ENCODE data around the gene CD72.
A peak's percentile ranks its signal among the peaks of the same experiment; 100 is the strongest.

Gene CD72, protein sequence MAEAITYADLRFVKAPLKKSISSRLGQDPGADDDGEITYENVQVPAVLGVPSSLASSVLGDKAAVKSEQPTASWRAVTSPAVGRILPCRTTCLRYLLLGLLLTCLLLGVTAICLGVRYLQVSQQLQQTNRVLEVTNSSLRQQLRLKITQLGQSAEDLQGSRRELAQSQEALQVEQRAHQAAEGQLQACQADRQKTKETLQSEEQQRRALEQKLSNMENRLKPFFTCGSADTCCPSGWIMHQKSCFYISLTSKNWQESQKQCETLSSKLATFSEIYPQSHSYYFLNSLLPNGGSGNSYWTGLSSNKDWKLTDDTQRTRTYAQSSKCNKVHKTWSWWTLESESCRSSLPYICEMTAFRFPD

DNA sequence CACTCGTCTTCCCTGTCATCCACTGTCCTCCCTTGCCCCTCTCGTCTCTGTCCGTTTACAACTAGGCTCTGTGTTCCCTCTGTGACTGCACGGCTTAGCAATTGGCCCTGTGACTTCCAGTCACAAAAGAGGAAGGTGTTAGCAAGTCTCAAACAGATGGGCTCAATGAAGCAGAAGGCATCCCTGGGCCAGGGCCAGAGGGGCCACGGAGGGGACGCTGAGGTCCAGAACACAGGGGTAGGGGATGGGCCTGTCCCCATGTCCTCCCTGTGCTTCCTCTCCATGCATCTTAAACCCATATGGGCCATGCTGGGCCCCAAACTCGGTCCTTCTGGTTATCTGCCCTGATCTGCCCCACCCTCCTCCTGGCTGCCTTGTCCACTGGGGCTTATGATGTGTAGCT lies at the start of gene CD72:
Gene CD72 (minus strand): TSS at position 89 of the 403 bp plus-strand sequence. CDS start 110 bp downstream, outside the sequence.
- TF ChIP-seq, protein P1, sequence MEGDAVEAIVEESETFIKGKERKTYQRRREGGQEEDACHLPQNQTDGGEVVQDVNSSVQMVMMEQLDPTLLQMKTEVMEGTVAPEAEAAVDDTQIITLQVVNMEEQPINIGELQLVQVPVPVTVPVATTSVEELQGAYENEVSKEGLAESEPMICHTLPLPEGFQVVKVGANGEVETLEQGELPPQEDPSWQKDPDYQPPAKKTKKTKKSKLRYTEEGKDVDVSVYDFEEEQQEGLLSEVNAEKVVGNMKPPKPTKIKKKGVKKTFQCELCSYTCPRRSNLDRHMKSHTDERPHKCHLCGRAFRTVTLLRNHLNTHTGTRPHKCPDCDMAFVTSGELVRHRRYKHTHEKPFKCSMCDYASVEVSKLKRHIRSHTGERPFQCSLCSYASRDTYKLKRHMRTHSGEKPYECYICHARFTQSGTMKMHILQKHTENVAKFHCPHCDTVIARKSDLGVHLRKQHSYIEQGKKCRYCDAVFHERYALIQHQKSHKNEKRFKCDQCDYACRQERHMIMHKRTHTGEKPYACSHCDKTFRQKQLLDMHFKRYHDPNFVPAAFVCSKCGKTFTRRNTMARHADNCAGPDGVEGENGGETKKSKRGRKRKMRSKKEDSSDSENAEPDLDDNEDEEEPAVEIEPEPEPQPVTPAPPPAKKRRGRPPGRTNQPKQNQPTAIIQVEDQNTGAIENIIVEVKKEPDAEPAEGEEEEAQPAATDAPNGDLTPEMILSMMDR (IDR thresholded peaks at IDR 0.05; ENCODE audit: low read depth, low read length) = no peak
- H3K4me3 ChIP-seq (ENCODE audit: low read depth, low read length) = peak within 1 kb of the TSS; percentile 38

- TF ChIP-seq, protein P1 (IDR thresholded peaks at IDR 0.05; ENCODE audit: low read depth, low read length) = no peak
- H3K4me3 ChIP-seq (ENCODE audit: low read depth, low read length) = no peak overlapping the region
Measured at GRCh38 chr9:35667939-35668338, 49.7 kb upstream of the CD72 start.

- TF ChIP-seq, protein P1 (IDR thresholded peaks at IDR 0.05; ENCODE audit: low read depth, low read length) = no peak
Measured at GRCh38 chr9:35666549-35666948, 48.3 kb upstream of the CD72 start.

GRCh38 chr9:35666045-35666444 lies 47.8 kb upstream of the CD72 start:
- no peak overlapping the region for H3K4me3 ChIP-seq (ENCODE audit: low read depth, low read length)
- TF ChIP-seq, protein P1 (IDR thresholded peaks at IDR 0.05; ENCODE audit: low read depth, low read length) = no peak

More at GRCh38 chr9:35666549-35666948, 48.3 kb upstream of the CD72 start:
- H3K4me3 ChIP-seq (ENCODE audit: low read depth, low read length) = no peak overlapping the region

DNA sequence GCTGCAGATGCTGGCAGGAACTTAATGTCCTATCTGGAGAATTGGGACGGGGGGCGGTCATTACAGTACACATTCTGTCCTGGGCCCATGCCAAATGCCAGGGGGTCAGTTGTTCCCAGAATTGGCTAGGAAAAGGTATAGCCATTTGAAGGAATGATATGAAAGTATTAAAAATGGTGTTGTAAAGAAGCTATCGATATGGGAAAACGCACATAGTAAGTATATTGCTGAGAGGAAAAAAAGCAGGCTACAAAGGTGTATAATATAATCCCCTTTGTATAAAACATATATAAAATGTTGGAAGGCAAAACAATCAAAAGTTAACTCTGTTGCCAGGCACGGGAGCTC lies 47.2 kb upstream of the CD72 start:
- TF ChIP-seq, protein P1 (IDR thresholded peaks at IDR 0.05; ENCODE audit: low read depth, low read length) = no peak
- peak overlapping the region; percentile 63 for H3K4me3 ChIP-seq (ENCODE audit: low read depth, low read length)

- H3K4me3 ChIP-seq (ENCODE audit: low read depth, low read length) = peak within 1 kb of the TSS; percentile 63
- TF ChIP-seq, protein P1 (IDR thresholded peaks at IDR 0.05; ENCODE audit: low read depth, low read length) = no peak
Measured at GRCh38 chr9:35664531-35665470, 46.6 kb upstream of the CD72 start, which contains the start of gene ARHGEF39. ARHGEF39 (minus strand) TSS chr9:35665195; CDS start chr9:35665169, 26 bp downstream.
